Endothelial cell of umbilical vein (primary cell): ENCODE data around the gene OR5C1.

Experiments
- CTCF ChIP-seq, 2 donors: IDR thresholded peaks; 1 replicate in 1 of 2; 2 replicates in 1 of 2; pipeline ENCODE4 v1.5.1; 2011; ENCODE audit warnings: low read length in 2 of 2, mild to moderate bottlenecking in 2 of 2, moderate library complexity in 2 of 2, control low read depth in 1 of 2, inconsistent platforms in 1 of 2, low read depth in 1 of 2; ENCODE audit not compliant: insufficient read depth in 1 of 2; ENCODE audit errors: extremely low read depth in 1 of 2
- GATA2 ChIP-seq: IDR thresholded peaks from 2 replicates; pipeline ENCODE4 v1.7.0; 2011; ENCODE audit warnings: low read depth, mild to moderate bottlenecking, moderate library complexity, mixed read lengths, low read length; ENCODE audit not compliant: insufficient read length, insufficient read depth

- no peak for TF ChIP-seq GATA2
- no peak for TF ChIP-seq CTCF (IDR thresholded peaks at IDR 0.05; ENCODE audit: extremely low read depth in 1 of 2, insufficient read depth in 1 of 2, low read depth in 1 of 2, low read length in 2 of 2)
Observed at GRCh38 chr9:122779181-122779580, 9.6 kb upstream of the OR5C1 start.
